Body of pancreas (tissue), 4 donors: ENCODE results near the gene RGS16.

Experiments
- POLR2A ChIP-seq, 3 donors: fragments of 450-650 bp; IDR thresholded peaks; one replicate each; pipeline ENCODE4 v1.6.1; 2016; ENCODE audit warnings: antibody characterized with exemption in 3 of 3, mild to moderate bottlenecking in 2 of 3
- TF ChIP-seq, protein P1 (sequence below), 7 experiments: fragments of 450-650 bp in 4 of 7; fragments of 200-600 bp in 3 of 7; sonication (generic) in 3 of 7; IDR thresholded peaks; one replicate each; pipeline ENCODE4 v1.5.1; 2016 to 2019; ENCODE audit warnings: antibody characterized with exemption in 7 of 7

DNA sequence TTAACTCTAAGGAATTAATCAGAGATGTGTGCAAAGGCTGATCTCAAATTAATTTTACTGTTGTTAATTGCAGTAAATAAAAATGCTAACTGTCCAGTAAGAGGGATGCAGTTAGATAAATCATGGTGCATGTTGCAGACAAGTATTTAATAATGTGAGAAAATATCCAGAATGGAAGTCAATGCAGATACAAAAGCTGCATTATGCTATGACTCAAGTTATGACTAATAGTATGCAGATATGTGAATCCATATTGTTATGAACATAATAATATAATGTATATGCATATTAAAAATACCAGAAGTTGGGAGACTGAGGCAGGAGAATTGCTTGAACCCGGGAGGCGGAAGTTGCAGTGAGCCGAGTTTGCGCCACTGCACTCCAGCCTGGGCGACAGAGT lies 36.6 kb downstream of the RGS16 start:
- TF ChIP-seq, protein P1, sequence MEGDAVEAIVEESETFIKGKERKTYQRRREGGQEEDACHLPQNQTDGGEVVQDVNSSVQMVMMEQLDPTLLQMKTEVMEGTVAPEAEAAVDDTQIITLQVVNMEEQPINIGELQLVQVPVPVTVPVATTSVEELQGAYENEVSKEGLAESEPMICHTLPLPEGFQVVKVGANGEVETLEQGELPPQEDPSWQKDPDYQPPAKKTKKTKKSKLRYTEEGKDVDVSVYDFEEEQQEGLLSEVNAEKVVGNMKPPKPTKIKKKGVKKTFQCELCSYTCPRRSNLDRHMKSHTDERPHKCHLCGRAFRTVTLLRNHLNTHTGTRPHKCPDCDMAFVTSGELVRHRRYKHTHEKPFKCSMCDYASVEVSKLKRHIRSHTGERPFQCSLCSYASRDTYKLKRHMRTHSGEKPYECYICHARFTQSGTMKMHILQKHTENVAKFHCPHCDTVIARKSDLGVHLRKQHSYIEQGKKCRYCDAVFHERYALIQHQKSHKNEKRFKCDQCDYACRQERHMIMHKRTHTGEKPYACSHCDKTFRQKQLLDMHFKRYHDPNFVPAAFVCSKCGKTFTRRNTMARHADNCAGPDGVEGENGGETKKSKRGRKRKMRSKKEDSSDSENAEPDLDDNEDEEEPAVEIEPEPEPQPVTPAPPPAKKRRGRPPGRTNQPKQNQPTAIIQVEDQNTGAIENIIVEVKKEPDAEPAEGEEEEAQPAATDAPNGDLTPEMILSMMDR (IDR thresholded peaks at IDR 0.05) = no peak
- no peak for TF ChIP-seq POLR2A (IDR thresholded peaks at IDR 0.05)
